Vagina (tissue), 2 donors: Measurements from ENCODE around the gene C16orf95. TPM values are rescaled to one million over a fixed set of nuclear protein-coding genes. Genes with fewer than 3 reads are reported as not detected.

ENCODE experiments used
- DNase-seq, 2 donors: peaks; one replicate each; pipeline ENCODE4 v3.0.0-alpha.2; 2017; ENCODE audit errors: extremely low spot score in 2 of 2
- H3K27ac ChIP-seq: fragments of 200-600 bp; sonication (generic); one replicate; pipeline ENCODE4 v1.5.1; 2019
- H3K27me3 ChIP-seq: fragments of 200-600 bp; sonication (generic); one replicate; pipeline ENCODE4 v1.5.1; 2019
- H3K36me3 ChIP-seq, 2 donors: fragments of 200-600 bp; sonication (generic); one replicate each; pipeline ENCODE4 v1.5.1; 2017 to 2019
- H3K4me1 ChIP-seq: fragments of 200-600 bp; sonication (generic); one replicate; pipeline ENCODE4 v1.5.1; 2019
- H3K4me3 ChIP-seq, 2 donors: fragments of 200-600 bp; sonication (generic); 1 replicate in 1 of 2; 2 replicates in 1 of 2; pipeline ENCODE4 v1.5.1; 2016 to 2019
- H3K9me3 ChIP-seq: fragments of 200-600 bp; sonication (generic); one replicate; pipeline ENCODE4 v1.5.1; 2019
- POLR2A ChIP-seq, 2 donors: fragments of 450-650 bp; IDR thresholded peaks; one replicate each; pipeline ENCODE4 v1.6.1; 2017; ENCODE audit warnings: antibody characterized with exemption in 2 of 2, mild to moderate bottlenecking in 2 of 2, moderate library complexity in 2 of 2
- POLR2AphosphoS5 ChIP-seq, 2 donors: sonication (generic); formaldehyde crosslinking; IDR thresholded peaks; one replicate each; pipeline ENCODE4 v1.9.0; 2017; ENCODE audit warnings: antibody characterized with exemption in 2 of 2, mild to moderate bottlenecking in 2 of 2, low read depth in 1 of 2; ENCODE audit not compliant: insufficient read depth in 1 of 2
- intact Hi-C: fragments of 100-400 bp; cut with DNase I; formaldehyde crosslinking; loops from one replicate; pipeline ENCODE4 v1.15.1; 2023
- total RNA-seq: library from RNA; depleted of rRNA; stranded (reverse); fragments of >200 nt; gene quantifications from one replicate; pipeline ENCODE4 v1.2.3, GENCODE V29; 2016
- TF ChIP-seq, protein P1 (sequence below), 3 experiments: fragments of 450-650 bp in 2 of 3; fragments of 200-600 bp in 1 of 3; sonication (generic) in 1 of 3; IDR thresholded peaks; one replicate each; pipeline ENCODE4 v1.5.1; 2017 to 2019; ENCODE audit warnings: antibody characterized with exemption in 3 of 3, mild to moderate bottlenecking in 2 of 3, moderate library complexity in 2 of 3

Gene C16orf95, protein sequence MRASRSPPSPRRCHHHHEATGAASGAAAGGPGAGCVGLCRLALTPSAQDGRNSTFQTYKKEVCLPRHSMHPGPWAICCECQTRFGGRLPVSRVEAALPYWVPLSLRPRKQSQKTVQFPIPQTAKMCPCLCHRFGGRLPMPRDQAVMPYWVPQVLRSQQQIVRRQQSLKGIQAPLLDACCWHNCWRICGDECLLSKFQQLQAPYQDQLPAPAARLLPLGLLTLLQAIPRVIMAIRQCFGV
- total RNA-seq: 1.5 TPM

DNA sequence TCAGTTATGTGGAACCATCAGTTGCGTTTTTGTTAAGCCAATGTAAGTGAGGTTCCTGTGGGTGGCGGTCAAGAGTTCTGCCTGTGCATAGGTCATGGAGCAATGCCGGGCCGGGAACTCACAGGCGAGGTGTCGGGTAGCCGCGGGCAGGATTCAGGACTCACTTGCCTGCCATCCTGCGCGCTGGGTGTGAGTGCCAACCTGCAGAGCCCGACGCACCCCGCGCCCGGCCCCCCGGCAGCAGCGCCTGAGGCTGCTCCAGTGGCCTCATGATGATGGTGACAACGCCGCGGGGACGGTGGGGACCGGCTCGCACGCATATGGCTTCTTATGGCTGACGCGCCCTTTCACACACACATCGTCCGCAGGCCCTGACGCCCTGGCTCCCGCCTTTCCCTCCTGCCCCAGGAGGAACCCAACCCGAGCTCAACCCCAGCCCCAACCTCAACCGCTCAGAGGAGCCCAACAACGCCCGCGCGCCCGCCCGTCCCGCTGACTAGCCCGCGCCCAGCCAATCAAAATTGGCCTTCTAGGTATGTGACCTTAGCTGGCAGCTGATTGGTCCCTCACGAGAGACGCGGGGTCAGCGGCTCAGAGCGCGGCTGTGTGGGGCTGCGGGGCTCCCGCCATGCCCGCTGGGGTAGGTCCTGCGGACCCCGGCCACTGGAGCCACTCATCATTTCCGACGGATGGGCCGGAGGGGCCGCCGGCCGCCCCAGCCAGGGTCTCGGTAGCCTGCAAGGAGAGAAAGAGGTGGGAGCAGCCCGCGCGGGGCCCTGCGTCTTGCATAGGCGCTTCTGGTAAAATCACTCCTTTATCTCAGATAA lies at the start of gene C16orf95:
Gene C16orf95, minus strand, starts transcription at position 470 of the 827 bp plus-strand sequence. Its CDS starts 150 bp downstream, at position 320.
- intact Hi-C loops: loop anchor here (1.0 kb wide), 1 partner anchor 75 kb away; the partner anchor contains the start of gene MAP1LC3B
- TF ChIP-seq POLR2AphosphoS5 (IDR thresholded peaks at IDR 0.05; ENCODE audit: insufficient read depth in 1 of 2, low read depth in 1 of 2): peak; percentile 82 to 99
- TF ChIP-seq POLR2A (IDR thresholded peaks at IDR 0.05): peak in 1 of 2 donors; percentile 92
- TF ChIP-seq, protein P1, sequence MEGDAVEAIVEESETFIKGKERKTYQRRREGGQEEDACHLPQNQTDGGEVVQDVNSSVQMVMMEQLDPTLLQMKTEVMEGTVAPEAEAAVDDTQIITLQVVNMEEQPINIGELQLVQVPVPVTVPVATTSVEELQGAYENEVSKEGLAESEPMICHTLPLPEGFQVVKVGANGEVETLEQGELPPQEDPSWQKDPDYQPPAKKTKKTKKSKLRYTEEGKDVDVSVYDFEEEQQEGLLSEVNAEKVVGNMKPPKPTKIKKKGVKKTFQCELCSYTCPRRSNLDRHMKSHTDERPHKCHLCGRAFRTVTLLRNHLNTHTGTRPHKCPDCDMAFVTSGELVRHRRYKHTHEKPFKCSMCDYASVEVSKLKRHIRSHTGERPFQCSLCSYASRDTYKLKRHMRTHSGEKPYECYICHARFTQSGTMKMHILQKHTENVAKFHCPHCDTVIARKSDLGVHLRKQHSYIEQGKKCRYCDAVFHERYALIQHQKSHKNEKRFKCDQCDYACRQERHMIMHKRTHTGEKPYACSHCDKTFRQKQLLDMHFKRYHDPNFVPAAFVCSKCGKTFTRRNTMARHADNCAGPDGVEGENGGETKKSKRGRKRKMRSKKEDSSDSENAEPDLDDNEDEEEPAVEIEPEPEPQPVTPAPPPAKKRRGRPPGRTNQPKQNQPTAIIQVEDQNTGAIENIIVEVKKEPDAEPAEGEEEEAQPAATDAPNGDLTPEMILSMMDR (IDR thresholded peaks at IDR 0.05): peak; percentile 15 to 37 (median 26)

DNA sequence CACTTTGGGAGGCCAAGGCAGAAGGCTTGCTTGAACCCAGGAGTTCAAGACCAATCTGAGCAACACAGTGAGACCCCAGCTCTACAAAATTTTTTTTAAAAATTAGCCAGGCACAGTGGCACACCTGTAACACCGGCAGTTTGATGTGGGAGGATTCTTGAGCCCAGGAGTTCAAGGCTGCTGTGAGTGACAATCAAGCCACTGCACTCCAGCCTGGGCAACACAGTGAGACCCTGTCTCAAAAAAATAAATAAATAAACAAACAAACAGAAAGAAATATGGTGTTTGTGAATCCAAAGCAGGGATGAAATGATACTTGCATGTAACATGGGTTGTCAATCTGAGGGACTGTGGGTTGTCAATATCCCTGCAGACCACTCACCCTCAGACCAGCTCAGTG lies 49.7 kb upstream of the C16orf95 start:
- Histone ChIP-seq H3K9me3 (no peaks in the 10 kb centered on the region), H3K4me1 (peaks cover 80% of the 10 kb centered on the region), H3K27me3 (no peaks in the 10 kb centered on the region), H3K36me3 (no peaks in the 10 kb centered on the region), H3K27ac (no peak overlapping the region), H3K4me3 (no peak overlapping the region)
- TF ChIP-seq POLR2AphosphoS5 (IDR thresholded peaks at IDR 0.05; ENCODE audit: insufficient read depth in 1 of 2, low read depth in 1 of 2): no peak
- intact Hi-C loops: no loop called here
- DNase-seq: no peak

More for the DNA sequence above, at the start of gene C16orf95:
- Histone ChIP-seq H3K27ac (peak within 1 kb of the TSS; percentile 89), H3K9me3 (no peaks in the 10 kb centered on the region), H3K4me1 (peaks cover 14% of the 10 kb centered on the region), H3K4me3 (peak within 1 kb of the TSS; percentile 65 to 89), H3K27me3 (no peaks in the 10 kb centered on the region), H3K36me3 (no peaks in the 10 kb centered on the region)
- peak in 1 of 2 donors; percentile 97 for DNase-seq

DNA sequence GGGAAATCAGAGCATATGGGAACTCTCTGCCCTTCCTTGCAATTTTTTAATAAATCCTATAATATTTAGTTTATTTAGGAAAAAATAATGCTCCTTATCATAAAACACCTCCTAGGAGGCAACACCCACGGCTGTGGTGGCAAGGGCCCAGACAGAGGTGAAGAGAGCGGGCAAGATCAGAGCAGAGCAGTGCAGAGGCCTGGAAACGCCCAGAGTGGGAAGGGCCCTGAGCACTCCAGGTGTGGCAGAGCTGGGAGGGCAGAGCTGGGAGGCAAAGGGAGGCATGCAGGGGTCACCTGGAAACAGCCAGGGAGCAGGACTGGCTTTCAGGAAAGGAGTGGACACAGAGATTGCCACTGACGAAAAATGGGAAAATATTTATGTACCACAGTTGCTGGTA lies 49.1 kb upstream of the C16orf95 start:
- Histone ChIP-seq H3K27ac (no peak overlapping the region), H3K27me3 (no peaks in the 10 kb centered on the region), H3K4me1 (peaks cover 74% of the 10 kb centered on the region), H3K36me3 (no peaks in the 10 kb centered on the region), H3K9me3 (no peaks in the 10 kb centered on the region), H3K4me3 (no peak overlapping the region)
- intact Hi-C loops: no loop called here
- no peak for TF ChIP-seq POLR2A (IDR thresholded peaks at IDR 0.05)
- no peak for TF ChIP-seq POLR2AphosphoS5 (IDR thresholded peaks at IDR 0.05; ENCODE audit: insufficient read depth in 1 of 2, low read depth in 1 of 2)
- TF ChIP-seq, protein P1 (IDR thresholded peaks at IDR 0.05): no peak
- DNase-seq: no peak

DNA sequence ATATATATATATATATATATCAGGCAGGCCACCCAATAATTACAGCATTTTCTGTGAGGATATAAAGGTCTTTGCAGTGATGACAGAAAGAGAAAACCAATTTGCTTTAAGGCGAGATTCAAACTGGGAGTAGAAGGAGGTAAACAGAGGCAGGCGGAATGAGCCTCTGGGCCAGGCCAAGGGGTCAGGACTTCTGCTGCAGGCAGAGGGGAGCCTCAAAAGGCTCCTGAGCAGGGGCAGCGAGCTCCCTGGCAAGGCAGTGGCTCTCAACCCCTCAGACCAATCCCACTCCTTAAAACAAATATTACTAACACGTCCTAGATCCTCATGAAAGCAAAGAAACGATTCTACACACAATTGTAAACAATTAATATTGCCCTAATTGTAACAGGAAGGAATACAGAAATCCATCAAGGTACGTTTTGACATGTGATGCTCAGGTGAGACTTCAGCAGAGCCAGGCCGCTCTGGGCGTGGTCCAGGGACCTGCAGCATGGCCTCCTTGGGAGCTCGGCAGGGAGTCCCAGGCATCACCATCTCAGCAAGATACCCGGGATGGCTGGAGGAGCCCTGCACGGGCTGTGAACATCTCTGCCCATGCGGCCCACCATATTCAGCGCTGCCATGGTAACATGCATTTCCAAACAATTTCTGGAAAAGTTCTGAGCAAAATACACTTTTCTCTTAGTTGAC lies 48.0 kb upstream of the C16orf95 start:
- Histone ChIP-seq H3K27ac (no peak overlapping the region), H3K36me3 (no peaks in the 10 kb centered on the region)
- intact Hi-C loops: no loop called here

More for the DNA sequence above, 48.0 kb upstream of the C16orf95 start:
- TF ChIP-seq, protein P1 (IDR thresholded peaks at IDR 0.05): no peak
- no peak for TF ChIP-seq POLR2A (IDR thresholded peaks at IDR 0.05)
- TF ChIP-seq POLR2AphosphoS5 (IDR thresholded peaks at IDR 0.05; ENCODE audit: insufficient read depth in 1 of 2, low read depth in 1 of 2): no peak
- Histone ChIP-seq H3K4me3 (no peak overlapping the region), H3K27me3 (no peaks in the 10 kb centered on the region), H3K4me1 (peaks cover 63% of the 10 kb centered on the region), H3K9me3 (no peaks in the 10 kb centered on the region)
- no peak for DNase-seq
